ENCODE results near the gene EPHA4.

DNA sequence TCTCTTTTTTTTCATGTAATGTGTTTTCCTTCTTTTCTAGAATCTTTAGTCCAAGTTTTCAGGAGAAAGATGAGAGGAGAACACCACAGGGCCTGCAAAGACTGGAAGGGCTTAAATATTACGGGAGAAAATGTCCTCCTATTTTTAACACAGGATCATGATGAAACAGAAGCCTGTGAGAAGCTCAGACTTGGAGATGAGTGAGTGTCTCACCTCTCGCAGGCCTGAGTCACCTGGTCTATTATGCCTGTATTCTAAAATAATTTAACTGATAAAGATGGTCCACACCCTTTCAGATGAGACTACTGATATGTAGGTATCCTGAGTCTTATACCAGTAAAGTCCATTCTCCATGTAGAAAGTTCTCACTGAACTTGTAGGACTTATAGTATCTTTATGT lies 143.2 kb downstream of the EPHA4 start:
- TF ChIP-seq, protein P1, sequence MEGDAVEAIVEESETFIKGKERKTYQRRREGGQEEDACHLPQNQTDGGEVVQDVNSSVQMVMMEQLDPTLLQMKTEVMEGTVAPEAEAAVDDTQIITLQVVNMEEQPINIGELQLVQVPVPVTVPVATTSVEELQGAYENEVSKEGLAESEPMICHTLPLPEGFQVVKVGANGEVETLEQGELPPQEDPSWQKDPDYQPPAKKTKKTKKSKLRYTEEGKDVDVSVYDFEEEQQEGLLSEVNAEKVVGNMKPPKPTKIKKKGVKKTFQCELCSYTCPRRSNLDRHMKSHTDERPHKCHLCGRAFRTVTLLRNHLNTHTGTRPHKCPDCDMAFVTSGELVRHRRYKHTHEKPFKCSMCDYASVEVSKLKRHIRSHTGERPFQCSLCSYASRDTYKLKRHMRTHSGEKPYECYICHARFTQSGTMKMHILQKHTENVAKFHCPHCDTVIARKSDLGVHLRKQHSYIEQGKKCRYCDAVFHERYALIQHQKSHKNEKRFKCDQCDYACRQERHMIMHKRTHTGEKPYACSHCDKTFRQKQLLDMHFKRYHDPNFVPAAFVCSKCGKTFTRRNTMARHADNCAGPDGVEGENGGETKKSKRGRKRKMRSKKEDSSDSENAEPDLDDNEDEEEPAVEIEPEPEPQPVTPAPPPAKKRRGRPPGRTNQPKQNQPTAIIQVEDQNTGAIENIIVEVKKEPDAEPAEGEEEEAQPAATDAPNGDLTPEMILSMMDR (IDR thresholded peaks at IDR 0.05) = no peak
- TF ChIP-seq SMC3 (IDR thresholded peaks at IDR 0.05; ENCODE audit: low read depth, low read length) = no peak
- no peak for TF ChIP-seq POLR2AphosphoS5 (IDR thresholded peaks at IDR 0.05; ENCODE audit: low read depth, low read length)
- no peak for TF ChIP-seq RAD21 (IDR thresholded peaks at IDR 0.05; ENCODE audit: low read length)
- TF ChIP-seq MEF2A (IDR thresholded peaks at IDR 0.05; ENCODE audit: borderline replicate concordance, low read depth) = no peak
- no peak for TF ChIP-seq RFX5 (IDR thresholded peaks at IDR 0.05; ENCODE audit: low read length)
- TF ChIP-seq, protein P2, sequence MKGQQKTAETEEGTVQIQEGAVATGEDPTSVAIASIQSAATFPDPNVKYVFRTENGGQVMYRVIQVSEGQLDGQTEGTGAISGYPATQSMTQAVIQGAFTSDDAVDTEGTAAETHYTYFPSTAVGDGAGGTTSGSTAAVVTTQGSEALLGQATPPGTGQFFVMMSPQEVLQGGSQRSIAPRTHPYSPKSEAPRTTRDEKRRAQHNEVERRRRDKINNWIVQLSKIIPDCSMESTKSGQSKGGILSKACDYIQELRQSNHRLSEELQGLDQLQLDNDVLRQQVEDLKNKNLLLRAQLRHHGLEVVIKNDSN (IDR thresholded peaks at IDR 0.05; ENCODE audit: borderline replicate concordance, low read depth) = no peak
- TF ChIP-seq GATA2 (CRISPR knock-in tag; IDR thresholded peaks at IDR 0.05) = no peak
